Measurements from ENCODE around the gene ULBP1. TPM values are rescaled to one million over a fixed set of nuclear protein-coding genes. Genes with fewer than 3 reads are reported as not detected.
A peak's percentile ranks its signal among the peaks of the same experiment; 100 is the strongest.
"Not testable (repeated sequence)": the region's sequence is repeated elsewhere in the genome, so short reads cannot be mapped to it uniquely, and the experiment has no call there.

ULBP1 gene
- total and polyA plus RNA-seq, 8 donors = 0.02 to 1.3 (median 0.09) TPM; not detected in 3

DNA sequence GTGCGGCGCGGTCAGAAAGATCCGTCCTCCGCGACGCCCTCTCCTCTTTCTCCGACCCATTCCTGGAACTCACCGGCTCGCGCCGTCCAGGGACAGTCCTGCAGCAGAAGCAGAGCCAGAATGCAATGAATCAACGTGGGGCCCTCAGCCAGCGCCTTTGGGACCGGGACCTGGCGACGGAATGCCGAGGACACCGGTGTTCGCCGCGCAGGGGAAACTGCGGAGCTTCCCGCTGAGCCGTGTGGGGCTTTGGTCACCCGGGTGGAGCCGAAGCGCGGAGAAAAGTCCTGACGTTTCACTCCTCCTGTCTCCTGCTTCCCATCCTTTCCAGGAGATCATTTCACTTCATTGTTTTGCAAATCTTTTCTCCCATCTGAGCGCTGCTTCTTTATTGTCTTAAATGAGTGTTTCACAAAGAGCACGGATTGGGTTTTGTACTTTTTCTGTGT, 26.5 kb downstream of the ULBP1 start:
- no peak for FAIRE-seq
- ATAC-seq = peak; percentile 49 to 59 (median 52)
- 2% methylated on average over 32 of the region's 32 CpGs for WGBS, 2 donors
- no peaks in the 10 kb centered on the region for H3K9me3 ChIP-seq
- DNase-seq = peak in 1 of 6 donors; percentile 55
- no peak overlapping the region for H3K27ac ChIP-seq
- intact Hi-C loops (cut with DNase I) = no loop called here
- H3K27me3 ChIP-seq = peaks cover 0 to 38% (median 5%) of the 10 kb centered on the region in 4 donors
- peaks cover 7 to 16% (median 12%) of the 10 kb centered on the region in 3 donors for H3K4me1 ChIP-seq
- TF ChIP-seq, protein P1, sequence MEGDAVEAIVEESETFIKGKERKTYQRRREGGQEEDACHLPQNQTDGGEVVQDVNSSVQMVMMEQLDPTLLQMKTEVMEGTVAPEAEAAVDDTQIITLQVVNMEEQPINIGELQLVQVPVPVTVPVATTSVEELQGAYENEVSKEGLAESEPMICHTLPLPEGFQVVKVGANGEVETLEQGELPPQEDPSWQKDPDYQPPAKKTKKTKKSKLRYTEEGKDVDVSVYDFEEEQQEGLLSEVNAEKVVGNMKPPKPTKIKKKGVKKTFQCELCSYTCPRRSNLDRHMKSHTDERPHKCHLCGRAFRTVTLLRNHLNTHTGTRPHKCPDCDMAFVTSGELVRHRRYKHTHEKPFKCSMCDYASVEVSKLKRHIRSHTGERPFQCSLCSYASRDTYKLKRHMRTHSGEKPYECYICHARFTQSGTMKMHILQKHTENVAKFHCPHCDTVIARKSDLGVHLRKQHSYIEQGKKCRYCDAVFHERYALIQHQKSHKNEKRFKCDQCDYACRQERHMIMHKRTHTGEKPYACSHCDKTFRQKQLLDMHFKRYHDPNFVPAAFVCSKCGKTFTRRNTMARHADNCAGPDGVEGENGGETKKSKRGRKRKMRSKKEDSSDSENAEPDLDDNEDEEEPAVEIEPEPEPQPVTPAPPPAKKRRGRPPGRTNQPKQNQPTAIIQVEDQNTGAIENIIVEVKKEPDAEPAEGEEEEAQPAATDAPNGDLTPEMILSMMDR (IDR thresholded peaks at IDR 0.05) = no peak
- H3K4me3 ChIP-seq = peak overlapping the region in 2 of 4 donors; percentile 21 to 40
- no peaks in the 10 kb centered on the region for H3K36me3 ChIP-seq

DNA sequence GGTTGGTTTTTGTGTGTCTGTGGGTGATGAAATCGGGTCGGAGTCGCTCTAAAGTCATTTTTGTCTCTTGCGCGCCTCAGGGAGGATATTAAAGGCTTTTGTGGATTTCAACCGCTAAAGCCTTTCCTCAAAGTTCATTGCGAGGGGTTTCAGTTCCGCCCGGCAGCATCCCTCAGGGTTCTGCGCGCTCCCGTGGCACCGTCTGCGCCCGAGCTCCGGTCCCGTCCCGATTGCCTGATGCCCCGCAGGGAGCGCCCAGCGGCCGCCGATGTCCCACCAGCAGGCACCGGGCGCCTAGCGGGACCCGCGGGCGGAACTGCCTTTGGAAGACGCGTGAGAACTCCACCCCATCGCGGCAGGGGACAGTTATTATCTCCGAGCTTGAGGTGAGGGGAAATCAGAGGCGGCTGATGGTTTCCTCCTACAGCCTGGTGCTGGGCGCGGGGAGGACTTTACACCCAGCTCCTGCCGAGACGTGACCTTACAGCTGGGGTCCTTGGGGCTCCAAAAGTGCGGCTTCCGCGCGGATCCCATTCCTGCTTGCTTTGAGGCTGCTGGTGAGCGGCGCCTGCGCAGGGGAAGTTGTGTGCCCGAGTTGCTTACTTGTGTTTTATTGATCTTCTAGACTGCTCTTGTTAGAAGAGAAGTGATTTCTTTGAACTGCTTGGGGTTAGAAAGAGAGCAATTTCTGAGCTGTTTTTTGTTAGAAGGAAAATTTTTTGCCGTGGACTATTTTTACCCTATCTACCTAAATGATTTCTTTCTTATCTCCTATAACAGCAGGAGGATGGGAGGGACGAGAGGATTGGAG, 27.1 kb downstream of the ULBP1 start:
- Histone ChIP-seq H3K4me1 (peaks cover 7 to 16% (median 12%) of the 10 kb centered on the region in 3 donors), H3K4me3 (peak overlapping the region in 2 of 4 donors; percentile 21 to 40), H3K9me3 (no peaks in the 10 kb centered on the region), H3K27ac (no peak overlapping the region), H3K36me3 (no peaks in the 10 kb centered on the region), H3K27me3 (peaks cover 0 to 32% (median 5%) of the 10 kb centered on the region in 4 donors)
- DNase-seq = peak in 1 of 6 donors; percentile 17
- ATAC-seq = peak; percentile 36 to 67 (median 56)
- intact Hi-C loops (cut with DNase I) = no loop called here
- WGBS, 2 donors = 2% methylated on average over 49 of the region's 49 CpGs
- TF ChIP-seq, protein P1 (IDR thresholded peaks at IDR 0.05) = no peak
- FAIRE-seq = no peak

DNA sequence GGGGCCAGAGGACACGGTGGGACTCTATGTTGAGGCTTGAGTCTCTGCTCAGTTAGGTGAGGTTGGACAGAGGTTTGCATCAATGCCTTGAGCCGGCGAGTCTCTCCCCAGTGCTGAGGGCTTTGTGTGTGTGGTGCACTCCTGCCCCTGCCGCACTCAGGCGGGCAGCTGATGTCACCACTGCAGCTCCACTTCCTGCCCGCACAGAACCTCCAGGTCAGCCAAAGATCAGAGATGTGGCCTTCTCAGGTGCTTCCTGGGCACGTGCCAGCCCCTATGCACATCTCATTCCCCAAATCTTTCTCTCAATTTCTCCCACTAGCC, 27.7 kb downstream of the ULBP1 start:
- ATAC-seq = peak in 3 of 4 donors; percentile 45 to 65 (median 46)
- peaks cover 7 to 16% (median 12%) of the 10 kb centered on the region in 3 donors for H3K4me1 ChIP-seq
- H3K9me3 ChIP-seq; H3K4me3 ChIP-seq; DNase-seq; H3K27ac ChIP-seq; FAIRE-seq; intact Hi-C loops (cut with DNase I); H3K36me3 ChIP-seq: not testable (repeated sequence)
- H3K27me3 ChIP-seq = peaks cover 0 to 26% (median 5%) of the 10 kb centered on the region in 4 donors
- WGBS, 2 donors = 6% methylated on average over 5 to 7 of the region's 7 CpGs

DNA sequence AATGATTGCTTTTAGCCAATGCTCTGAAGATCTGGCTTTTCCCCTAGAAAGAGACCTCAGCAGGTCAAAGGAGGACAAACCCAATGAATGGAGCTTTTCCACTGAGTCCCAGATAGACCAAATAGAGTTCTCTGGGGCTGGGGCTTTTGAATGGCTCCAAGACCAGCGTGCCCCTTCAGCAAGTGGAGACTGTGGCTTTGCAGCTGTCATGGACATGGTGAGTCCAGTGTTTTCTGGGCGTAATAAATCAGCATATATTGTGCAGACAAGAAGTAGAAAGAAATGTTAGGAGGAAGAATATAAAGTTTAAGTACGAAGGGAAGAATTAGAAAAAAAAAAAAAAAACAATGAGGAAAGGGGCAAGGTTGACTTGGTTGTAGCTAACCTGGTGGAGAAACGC, 28.1 kb downstream of the ULBP1 start:
- no peaks in the 10 kb centered on the region for H3K36me3 ChIP-seq
- peaks cover 7 to 16% (median 12%) of the 10 kb centered on the region in 3 donors for H3K4me1 ChIP-seq
- TF ChIP-seq, protein P1 (IDR thresholded peaks at IDR 0.05) = no peak
- no peak overlapping the region for H3K4me3 ChIP-seq
- H3K9me3 ChIP-seq = no peaks in the 10 kb centered on the region
- H3K27ac ChIP-seq = no peak overlapping the region
- intact Hi-C loops (cut with DNase I) = no loop called here
- no peak for FAIRE-seq
- ATAC-seq = no peak
- WGBS, 2 donors = 56 to 60% methylated on average over 4 of the region's 4 CpGs
- peaks cover 0 to 26% (median 5%) of the 10 kb centered on the region in 4 donors for H3K27me3 ChIP-seq
- no peak for DNase-seq

DNA sequence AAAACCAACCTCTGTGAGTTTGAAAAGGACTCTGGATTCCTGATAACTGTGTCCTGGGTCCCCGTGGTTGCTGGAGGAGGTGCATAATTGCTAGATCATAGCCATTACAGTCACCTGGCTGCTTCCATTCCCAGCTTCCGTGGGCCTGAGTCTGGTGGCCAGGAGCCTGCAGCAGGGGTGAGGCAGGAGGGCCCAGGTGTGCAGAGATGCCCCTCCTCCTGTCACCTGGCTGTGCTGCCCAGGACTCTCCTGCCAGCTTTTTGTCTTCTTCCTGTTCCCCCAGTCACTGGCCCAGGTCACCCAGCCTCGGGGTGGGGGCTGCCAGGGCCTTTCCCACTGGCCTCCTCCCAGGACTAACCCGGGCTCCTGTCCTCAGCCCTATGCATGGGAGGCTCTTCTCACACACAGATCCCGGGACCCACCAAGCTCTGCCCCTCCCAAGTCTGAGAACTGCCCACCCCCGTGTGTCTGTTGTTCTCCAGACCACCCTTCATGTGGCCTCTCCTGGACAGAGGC, 31.6 kb downstream of the ULBP1 start:
- Histone ChIP-seq H3K27me3 (peaks cover 0 to 20% (median 3%) of the 10 kb centered on the region in 4 donors), H3K4me3 (no peak overlapping the region), H3K4me1 (peaks cover 3 to 11% (median 6%) of the 10 kb centered on the region in 3 donors), H3K27ac (no peak overlapping the region), H3K9me3 (no peaks in the 10 kb centered on the region), H3K36me3 (no peaks in the 10 kb centered on the region)
- DNase-seq (no peak), FAIRE-seq (no peak), ATAC-seq (no peak)
- TF ChIP-seq, protein P1 (IDR thresholded peaks at IDR 0.05) = no peak
- 58 to 72% methylated on average over 6 of the region's 6 CpGs for WGBS, 2 donors
- intact Hi-C loops (cut with DNase I) = no loop called here
